Measurements from ENCODE around the gene BRIP1. TPM values are rescaled to one million over a fixed set of nuclear protein-coding genes. Genes with fewer than 3 reads are reported as not detected.

The BRIP1 gene
- total RNA-seq, 1 experiment from 2014 or later: 13.8 TPM

DNA sequence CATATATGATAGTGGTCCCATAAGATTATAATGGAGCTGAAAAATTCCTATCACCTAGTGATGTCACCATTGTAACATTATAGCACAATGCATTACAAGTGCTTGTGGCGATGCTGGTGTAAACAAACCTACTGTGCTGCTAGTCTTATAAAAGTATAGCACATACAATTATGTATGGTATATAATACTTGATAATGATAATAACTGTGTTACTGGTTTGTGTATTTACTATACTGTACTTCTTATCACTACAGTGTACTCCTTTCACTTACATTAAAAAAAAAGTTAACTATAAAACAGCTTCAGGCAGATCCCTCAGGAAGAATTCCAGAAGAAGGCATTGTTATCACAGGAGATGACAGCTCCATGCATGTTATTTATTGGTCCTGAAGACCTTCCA is 150.3 kb downstream of the BRIP1 start:
- DNase-seq (ENCODE audit: low spot score): no peak
- ChIA-PET CTCF (no interaction called here), POLR2A (no interaction called here)
- peaks cover 40% of the 10 kb centered on the region for H3K36me3 Mint-ChIP-seq
- H3K4me1 Mint-ChIP-seq: no peaks in the 10 kb centered on the region
- H3K4me3 Mint-ChIP-seq: no peak overlapping the region
- peaks cover 24% of the 10 kb centered on the region for H3K9me3 Mint-ChIP-seq
- no peaks in the 10 kb centered on the region for H3K27me3 Mint-ChIP-seq (ENCODE audit: low read depth)
- TF ChIP-seq, protein P1, sequence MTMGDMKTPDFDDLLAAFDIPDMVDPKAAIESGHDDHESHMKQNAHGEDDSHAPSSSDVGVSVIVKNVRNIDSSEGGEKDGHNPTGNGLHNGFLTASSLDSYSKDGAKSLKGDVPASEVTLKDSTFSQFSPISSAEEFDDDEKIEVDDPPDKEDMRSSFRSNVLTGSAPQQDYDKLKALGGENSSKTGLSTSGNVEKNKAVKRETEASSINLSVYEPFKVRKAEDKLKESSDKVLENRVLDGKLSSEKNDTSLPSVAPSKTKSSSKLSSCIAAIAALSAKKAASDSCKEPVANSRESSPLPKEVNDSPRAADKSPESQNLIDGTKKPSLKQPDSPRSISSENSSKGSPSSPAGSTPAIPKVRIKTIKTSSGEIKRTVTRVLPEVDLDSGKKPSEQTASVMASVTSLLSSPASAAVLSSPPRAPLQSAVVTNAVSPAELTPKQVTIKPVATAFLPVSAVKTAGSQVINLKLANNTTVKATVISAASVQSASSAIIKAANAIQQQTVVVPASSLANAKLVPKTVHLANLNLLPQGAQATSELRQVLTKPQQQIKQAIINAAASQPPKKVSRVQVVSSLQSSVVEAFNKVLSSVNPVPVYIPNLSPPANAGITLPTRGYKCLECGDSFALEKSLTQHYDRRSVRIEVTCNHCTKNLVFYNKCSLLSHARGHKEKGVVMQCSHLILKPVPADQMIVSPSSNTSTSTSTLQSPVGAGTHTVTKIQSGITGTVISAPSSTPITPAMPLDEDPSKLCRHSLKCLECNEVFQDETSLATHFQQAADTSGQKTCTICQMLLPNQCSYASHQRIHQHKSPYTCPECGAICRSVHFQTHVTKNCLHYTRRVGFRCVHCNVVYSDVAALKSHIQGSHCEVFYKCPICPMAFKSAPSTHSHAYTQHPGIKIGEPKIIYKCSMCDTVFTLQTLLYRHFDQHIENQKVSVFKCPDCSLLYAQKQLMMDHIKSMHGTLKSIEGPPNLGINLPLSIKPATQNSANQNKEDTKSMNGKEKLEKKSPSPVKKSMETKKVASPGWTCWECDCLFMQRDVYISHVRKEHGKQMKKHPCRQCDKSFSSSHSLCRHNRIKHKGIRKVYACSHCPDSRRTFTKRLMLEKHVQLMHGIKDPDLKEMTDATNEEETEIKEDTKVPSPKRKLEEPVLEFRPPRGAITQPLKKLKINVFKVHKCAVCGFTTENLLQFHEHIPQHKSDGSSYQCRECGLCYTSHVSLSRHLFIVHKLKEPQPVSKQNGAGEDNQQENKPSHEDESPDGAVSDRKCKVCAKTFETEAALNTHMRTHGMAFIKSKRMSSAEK (CRISPR knock-in tag; IDR thresholded peaks at IDR 0.05; ENCODE audit: borderline replicate concordance): no peak
- no peak for TF ChIP-seq TCF7 (CRISPR knock-in tag; IDR thresholded peaks at IDR 0.05; ENCODE audit: low read depth)
- no peak for ATAC-seq
- H3K27ac Mint-ChIP-seq: no peak overlapping the region

DNA sequence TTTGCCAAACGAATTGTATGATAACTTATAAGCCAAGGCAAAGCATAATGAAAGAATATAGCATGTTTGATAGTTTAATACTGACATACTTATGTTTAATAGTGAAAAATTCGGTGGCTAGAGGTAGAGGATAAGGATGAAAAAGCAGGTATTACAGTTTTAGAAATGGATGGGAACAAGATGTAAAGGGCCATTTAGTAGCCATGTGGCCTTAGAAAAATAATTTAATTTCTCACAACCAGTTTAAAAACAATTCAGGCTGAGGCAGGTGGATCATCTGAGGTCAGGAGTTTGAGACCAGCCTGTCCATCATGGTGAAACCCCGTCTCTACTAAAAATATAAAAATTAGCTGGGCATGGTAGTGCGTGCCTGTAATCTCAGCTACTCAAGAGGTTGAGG is 152.8 kb downstream of the BRIP1 start:
- no peak overlapping the region for H3K27ac Mint-ChIP-seq
- ATAC-seq: no peak
- no peaks in the 10 kb centered on the region for H3K4me1 Mint-ChIP-seq
- H3K36me3 Mint-ChIP-seq: peaks cover 30% of the 10 kb centered on the region
- no peak for TF ChIP-seq ZNF317 (CRISPR knock-in tag; IDR thresholded peaks at IDR 0.05; ENCODE audit: borderline replicate concordance, low read depth)
- no peak for TF ChIP-seq STAT6 (CRISPR knock-in tag; conservative IDR thresholded peaks at IDR 0.05; ENCODE audit: low read depth)
- no peak for TF ChIP-seq TEAD1 (CRISPR knock-in tag; IDR thresholded peaks at IDR 0.05)
- no peak for TF ChIP-seq MYBL2 (CRISPR knock-in tag; IDR thresholded peaks at IDR 0.05)
- TF ChIP-seq, protein P2, sequence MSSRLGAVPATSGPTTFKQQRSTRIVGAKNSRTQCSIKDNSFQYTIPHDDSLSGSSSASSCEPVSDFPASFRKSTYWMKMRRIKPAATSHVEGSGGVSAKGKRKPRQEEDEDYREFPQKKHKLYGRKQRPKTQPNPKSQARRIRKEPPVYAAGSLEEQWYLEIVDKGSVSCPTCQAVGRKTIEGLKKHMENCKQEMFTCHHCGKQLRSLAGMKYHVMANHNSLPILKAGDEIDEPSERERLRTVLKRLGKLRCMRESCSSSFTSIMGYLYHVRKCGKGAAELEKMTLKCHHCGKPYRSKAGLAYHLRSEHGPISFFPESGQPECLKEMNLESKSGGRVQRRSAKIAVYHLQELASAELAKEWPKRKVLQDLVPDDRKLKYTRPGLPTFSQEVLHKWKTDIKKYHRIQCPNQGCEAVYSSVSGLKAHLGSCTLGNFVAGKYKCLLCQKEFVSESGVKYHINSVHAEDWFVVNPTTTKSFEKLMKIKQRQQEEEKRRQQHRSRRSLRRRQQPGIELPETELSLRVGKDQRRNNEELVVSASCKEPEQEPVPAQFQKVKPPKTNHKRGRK (CRISPR knock-in tag; IDR thresholded peaks at IDR 0.05; ENCODE audit: borderline replicate concordance): no peak
- POLR2A ChIA-PET: no interaction called here
- no peaks in the 10 kb centered on the region for H3K27me3 Mint-ChIP-seq (ENCODE audit: low read depth)
- CTCF ChIA-PET: no interaction called here
- DNase-seq (ENCODE audit: low spot score): no peak
- peaks cover 19% of the 10 kb centered on the region for H3K9me3 Mint-ChIP-seq
- H3K4me3 Mint-ChIP-seq: no peak overlapping the region

DNA sequence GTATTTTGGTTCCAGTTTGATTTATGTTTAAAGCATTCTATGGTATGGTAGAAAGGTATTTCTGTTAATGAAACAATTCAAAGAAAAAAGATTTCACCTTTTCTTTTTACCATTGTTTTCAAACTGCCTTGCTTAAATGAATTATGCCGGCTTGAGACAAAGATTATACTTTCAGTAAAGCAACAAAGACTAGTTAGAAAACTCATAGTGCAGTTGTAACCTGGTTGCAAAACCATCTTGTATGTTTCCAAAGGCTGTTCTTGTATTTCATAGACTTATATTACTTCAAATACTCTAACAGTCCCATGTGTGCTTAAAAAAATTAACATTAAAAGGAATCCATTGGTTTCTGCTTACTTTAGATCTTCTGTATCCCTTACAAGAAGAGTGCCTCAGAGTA is 153.8 kb downstream of the BRIP1 start:
- Mint-ChIP-seq H3K4me1 (no peaks in the 10 kb centered on the region), H3K4me3 (no peak overlapping the region), H3K36me3 (peaks cover 37% of the 10 kb centered on the region), H3K9me3 (peaks cover 29% of the 10 kb centered on the region), H3K27ac (no peak overlapping the region), H3K27me3 (ENCODE audit: low read depth) (no peaks in the 10 kb centered on the region)
- ChIA-PET POLR2A (no interaction called here), CTCF (no interaction called here)
- TF ChIP-seq, protein P3, sequence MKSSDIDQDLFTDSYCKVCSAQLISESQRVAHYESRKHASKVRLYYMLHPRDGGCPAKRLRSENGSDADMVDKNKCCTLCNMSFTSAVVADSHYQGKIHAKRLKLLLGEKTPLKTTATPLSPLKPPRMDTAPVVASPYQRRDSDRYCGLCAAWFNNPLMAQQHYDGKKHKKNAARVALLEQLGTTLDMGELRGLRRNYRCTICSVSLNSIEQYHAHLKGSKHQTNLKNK (CRISPR knock-in tag; IDR thresholded peaks at IDR 0.05): no peak
- TF ChIP-seq ZBTB21 (CRISPR knock-in tag; IDR thresholded peaks at IDR 0.05; ENCODE audit: borderline replicate concordance) (no peak), NR3C1 (CRISPR knock-in tag; conservative IDR thresholded peaks at IDR 0.05; ENCODE audit: low read depth) (no peak), FOXJ3 (CRISPR knock-in tag; IDR thresholded peaks at IDR 0.05; ENCODE audit: borderline replicate concordance) (no peak), MXD4 (CRISPR knock-in tag; IDR thresholded peaks at IDR 0.05; ENCODE audit: borderline replicate concordance) (no peak), CBFB (CRISPR knock-in tag; IDR thresholded peaks at IDR 0.05; ENCODE audit: low read depth) (no peak), PREB (CRISPR knock-in tag; IDR thresholded peaks at IDR 0.05; ENCODE audit: borderline replicate concordance) (no peak), NFE2L1 (CRISPR knock-in tag; IDR thresholded peaks at IDR 0.05) (no peak), ZNF416 (CRISPR knock-in tag; IDR thresholded peaks at IDR 0.05) (no peak), EMX1 (CRISPR knock-in tag; IDR thresholded peaks at IDR 0.05) (no peak)
- TF ChIP-seq, protein P4, sequence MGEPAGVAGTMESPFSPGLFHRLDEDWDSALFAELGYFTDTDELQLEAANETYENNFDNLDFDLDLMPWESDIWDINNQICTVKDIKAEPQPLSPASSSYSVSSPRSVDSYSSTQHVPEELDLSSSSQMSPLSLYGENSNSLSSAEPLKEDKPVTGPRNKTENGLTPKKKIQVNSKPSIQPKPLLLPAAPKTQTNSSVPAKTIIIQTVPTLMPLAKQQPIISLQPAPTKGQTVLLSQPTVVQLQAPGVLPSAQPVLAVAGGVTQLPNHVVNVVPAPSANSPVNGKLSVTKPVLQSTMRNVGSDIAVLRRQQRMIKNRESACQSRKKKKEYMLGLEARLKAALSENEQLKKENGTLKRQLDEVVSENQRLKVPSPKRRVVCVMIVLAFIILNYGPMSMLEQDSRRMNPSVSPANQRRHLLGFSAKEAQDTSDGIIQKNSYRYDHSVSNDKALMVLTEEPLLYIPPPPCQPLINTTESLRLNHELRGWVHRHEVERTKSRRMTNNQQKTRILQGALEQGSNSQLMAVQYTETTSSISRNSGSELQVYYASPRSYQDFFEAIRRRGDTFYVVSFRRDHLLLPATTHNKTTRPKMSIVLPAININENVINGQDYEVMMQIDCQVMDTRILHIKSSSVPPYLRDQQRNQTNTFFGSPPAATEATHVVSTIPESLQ (CRISPR knock-in tag; IDR thresholded peaks at IDR 0.05): no peak
- ATAC-seq (no peak), DNase-seq (ENCODE audit: low spot score) (no peak)
